K562 (cell line): Measurements from ENCODE around the gene KIT. TPM values are rescaled to one million over a fixed set of nuclear protein-coding genes. Genes with fewer than 3 reads are reported as not detected.
A peak's percentile ranks its signal among the peaks of the same experiment; 100 is the strongest.

Experiments
- C11orf30 ChIP-seq: fragments of 450-650 bp; IDR thresholded peaks from 2 replicates; pipeline ENCODE4 v1.6.1; 2016; ENCODE audit warnings: low read depth, mild to moderate bottlenecking
- CAMTA2 ChIP-seq: fragments of 250-450 bp; sonication (Bioruptor Pico); conservative IDR thresholded peaks from 2 replicates; pipeline ENCODE4 v1.5.1; 2022
- CBFA2T2 ChIP-seq: fragments of 450-650 bp; conservative IDR thresholded peaks from 2 replicates; pipeline ENCODE4 v1.6.1; 2017; ENCODE audit warnings: mild to moderate bottlenecking
- CHD2 ChIP-seq: IDR thresholded peaks from 2 replicates; pipeline ENCODE4 v1.6.1; 2011; ENCODE audit warnings: low read depth, low read length
- CHD7 ChIP-seq: fragments of 200-600 bp; sonication (generic); IDR thresholded peaks from one replicate; pipeline ENCODE4 v1.6.1; 2012; ENCODE audit warnings: mild to moderate bottlenecking, low read depth, low read length, inconsistent platforms
- FOXJ2 ChIP-seq: fragments of 200-800 bp; sonication (Bioruptor generic); IDR thresholded peaks from 2 replicates; pipeline ENCODE4 v1.6.1; 2016; ENCODE audit warnings: missing genetic modification characterization, missing compliant biosample characterization
- GABPA ChIP-seq: fragments of 200-800 bp; sonication (Bioruptor generic); conservative IDR thresholded peaks from 2 replicates; pipeline ENCODE4 v1.6.1; 2016; ENCODE audit warnings: low read depth, missing genetic modification characterization, missing compliant biosample characterization
- MTA1 ChIP-seq: fragments of 450-650 bp; IDR thresholded peaks from 2 replicates; pipeline ENCODE4 v1.6.1; 2017; ENCODE audit warnings: borderline replicate concordance
- MTF1 ChIP-seq: fragments of 250-450 bp; sonication (Bioruptor Pico); IDR thresholded peaks from 2 replicates; pipeline ENCODE4 v1.9.0; 2021; ENCODE audit warnings: moderate library complexity, mild to moderate bottlenecking, inconsistent platforms, borderline replicate concordance
- POLR3A ChIP-seq: IDR thresholded peaks from 2 replicates; pipeline ENCODE4 v1.6.1; 2011; ENCODE audit warnings: borderline replicate concordance, mild to moderate bottlenecking, moderate library complexity; ENCODE audit not compliant: insufficient read length, insufficient read depth; ENCODE audit errors: extremely low read depth
- POU5F1 ChIP-seq: fragments of 150-350 bp; IDR thresholded peaks from 2 replicates; pipeline ENCODE4 v1.6.1; 2014; ENCODE audit warnings: borderline replicate concordance, low read length, low read depth, mild to moderate bottlenecking; ENCODE audit not compliant: partially characterized antibody
- RFX7 ChIP-seq: fragments of 250-450 bp; sonication (Bioruptor Pico); IDR thresholded peaks from 2 replicates; pipeline ENCODE4 v1.5.1; 2021; ENCODE audit warnings: mild to moderate bottlenecking
- SLC30A9 ChIP-seq: fragments of 250-450 bp; sonication (Bioruptor Pico); IDR thresholded peaks from 2 replicates; pipeline ENCODE4 v1.8.0; 2022; ENCODE audit warnings: mild to moderate bottlenecking, moderate library complexity
- XRCC5 ChIP-seq: fragments of 200-400 bp; formaldehyde crosslinking; IDR thresholded peaks from 2 replicates; pipeline ENCODE4 v1.6.1; 2017; ENCODE audit warnings: low read depth, mild to moderate bottlenecking, low read length
- ZBTB33 ChIP-seq: sonication (generic); formaldehyde crosslinking; IDR thresholded peaks from 2 replicates; pipeline ENCODE4 v1.8.1; 2023; ENCODE audit warnings: mild to moderate bottlenecking, missing genetic modification reagents
- ZNF766 ChIP-seq: fragments of 200-800 bp; sonication (Bioruptor generic); conservative IDR thresholded peaks from 2 replicates; pipeline ENCODE4 v1.6.1; 2016; ENCODE audit warnings: missing genetic modification characterization, missing compliant biosample characterization
- polyA plus RNA-seq, 8 experiments: library from polyadenylated mRNA; depleted of rRNA in 4 of 8; stranded (reverse) in 5 of 8; unstranded in 3 of 8; fragments of >200 nt; fragmentation: Nextera tagmentation in 2 of 8; fragmentation: Illumina TruSeq in 1 of 8; extraction: Ambion mirVana in 2 of 8; extraction: Trizol in 1 of 8; gene quantifications; 2 replicates each; pipeline versions ENCODE4 v1.2.1 to v1.2.3, GENCODE V29; 2011 to 2014; ENCODE audit warnings: inconsistent platforms in 1 of 8, missing spikeins in 1 of 8
- total RNA-seq, 7 experiments: library from RNA; depleted of rRNA in 6 of 7; stranded (reverse); fragments of >200 nt in 6 of 7; fragmentation: Illumina TruSeq in 2 of 7; extraction: Trizol in 2 of 7; gene quantifications; 2 replicates each; pipeline versions ENCODE4 v1.2.1 to v1.2.3, GENCODE V29; 2011 to 2021; ENCODE audit warnings: low replicate concordance in 1 of 7

The KIT gene
- total and polyA plus RNA-seq, 9 of the 15 experiments (the other 6 are each of a cell fraction or from before 2014, with no cell fraction given), result 0.27 to 5.6 (median 0.57) TPM

- TF ChIP-seq ZBTB33 (no peak), POLR3A (no peak), POU5F1 (no peak), CHD7 (no peak), CAMTA2 (CRISPR knock-in tag) (no peak), FOXJ2 (0 out of 2 replicates have a peak, but pooled peaks have one; percentile 65), MTF1 (no peak), MTA1 (no peak), XRCC5 (no peak), ZNF766 (CRISPR knock-in tag) (no peak), CHD2 (no peak), GABPA (tag) (no peak), CBFA2T2 (peak; percentile 71), SLC30A9 (CRISPR knock-in tag) (no peak), RFX7 (CRISPR knock-in tag) (no peak), C11orf30 (peak; percentile 78)
Measured at GRCh38 chr4:54784161-54784671, 126.5 kb downstream of the KIT start (continued).
